ENCODE measurements around the gene GATD1.

GRCh38 chr11:826227-826621 is 48.9 kb upstream of the GATD1 start:
- TF ChIP-seq, protein P1, sequence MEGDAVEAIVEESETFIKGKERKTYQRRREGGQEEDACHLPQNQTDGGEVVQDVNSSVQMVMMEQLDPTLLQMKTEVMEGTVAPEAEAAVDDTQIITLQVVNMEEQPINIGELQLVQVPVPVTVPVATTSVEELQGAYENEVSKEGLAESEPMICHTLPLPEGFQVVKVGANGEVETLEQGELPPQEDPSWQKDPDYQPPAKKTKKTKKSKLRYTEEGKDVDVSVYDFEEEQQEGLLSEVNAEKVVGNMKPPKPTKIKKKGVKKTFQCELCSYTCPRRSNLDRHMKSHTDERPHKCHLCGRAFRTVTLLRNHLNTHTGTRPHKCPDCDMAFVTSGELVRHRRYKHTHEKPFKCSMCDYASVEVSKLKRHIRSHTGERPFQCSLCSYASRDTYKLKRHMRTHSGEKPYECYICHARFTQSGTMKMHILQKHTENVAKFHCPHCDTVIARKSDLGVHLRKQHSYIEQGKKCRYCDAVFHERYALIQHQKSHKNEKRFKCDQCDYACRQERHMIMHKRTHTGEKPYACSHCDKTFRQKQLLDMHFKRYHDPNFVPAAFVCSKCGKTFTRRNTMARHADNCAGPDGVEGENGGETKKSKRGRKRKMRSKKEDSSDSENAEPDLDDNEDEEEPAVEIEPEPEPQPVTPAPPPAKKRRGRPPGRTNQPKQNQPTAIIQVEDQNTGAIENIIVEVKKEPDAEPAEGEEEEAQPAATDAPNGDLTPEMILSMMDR (IDR thresholded peaks at IDR 0.05; ENCODE audit: low read length), result no peak
- TF ChIP-seq EZH2 (optimal IDR thresholded peaks at IDR 0.05; ENCODE audit: low read depth, low read length) (no peak), EZH2phosphoT487 (IDR thresholded peaks at IDR 0.05; ENCODE audit: low read length) (no peak)

Measured in MM.1S (cell line).